Measurements from ENCODE around the gene CCS. TPM values are rescaled to one million over a fixed set of nuclear protein-coding genes. Genes with fewer than 3 reads are reported as not detected.
A peak's percentile ranks its signal among the peaks of the same experiment; 100 is the strongest.
"Not testable (repeated sequence)": the region's sequence is repeated elsewhere in the genome, so short reads cannot be mapped to it uniquely, and the experiment has no call there.

CCS gene
- polyA plus RNA-seq, 4 donors = 40.6 to 61.2 (median 50.2) TPM

- DNase-seq (ENCODE audit: low read depth in 4 of 4, low spot score in 3 of 4) = no peak
These were observed 32.2 kb downstream of the CCS start for GRCh38 chr11:66625041-66625751.

DNA sequence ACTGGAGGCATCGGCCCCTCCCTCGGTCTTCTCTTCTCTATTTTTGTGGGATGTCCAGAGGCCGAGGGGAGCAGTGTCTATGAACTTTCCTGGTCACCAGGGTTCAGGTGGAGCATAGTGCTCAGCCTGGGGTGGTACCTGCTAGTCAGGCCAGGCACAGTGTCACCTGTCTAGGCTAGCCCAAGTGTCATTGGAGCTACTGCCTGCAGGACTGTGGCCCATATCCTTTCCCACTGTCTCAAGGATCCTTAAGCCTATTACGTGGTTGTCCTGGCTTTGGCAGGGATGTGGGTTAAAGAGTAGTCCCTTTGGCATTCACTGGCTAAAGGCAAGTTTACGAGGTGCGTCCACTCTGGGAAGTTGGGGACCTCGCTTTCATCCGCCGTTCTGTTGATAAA lies 32.8 kb downstream of the CCS start:
- DNase-seq (ENCODE audit: low read depth in 4 of 4, low spot score in 3 of 4) = no peak

GRCh38 chr11:66626382-66626781 lies 33.4 kb downstream of the CCS start:
- DNase-seq (ENCODE audit: low read depth in 4 of 4, low spot score in 3 of 4) = no peak

- DNase-seq (ENCODE audit: low read depth in 4 of 4, low spot score in 3 of 4) = no peak
These were observed 33.9 kb downstream of the CCS start for GRCh38 chr11:66626926-66627325.

- DNase-seq (ENCODE audit: low read depth in 4 of 4, low spot score in 3 of 4) = no peak
These were observed 35.1 kb downstream of the CCS start for GRCh38 chr11:66628061-66628603.

GRCh38 chr11:66629356-66629755 lies 36.4 kb downstream of the CCS start:
- no peak for DNase-seq (ENCODE audit: low read depth in 4 of 4, low spot score in 3 of 4)

GRCh38 chr11:66631883-66632282 lies 38.9 kb downstream of the CCS start:
- DNase-seq (ENCODE audit: low read depth in 4 of 4, low spot score in 3 of 4) = no peak

GRCh38 chr11:66632952-66633351 lies 40.0 kb downstream of the CCS start:
- no peak for DNase-seq (ENCODE audit: low read depth in 4 of 4, low spot score in 3 of 4)

GRCh38 chr11:66636411-66636810 lies 43.4 kb downstream of the CCS start:
- DNase-seq (ENCODE audit: low read depth in 4 of 4, low spot score in 3 of 4) = no peak

- DNase-seq (ENCODE audit: low read depth in 4 of 4, low spot score in 3 of 4) = no peak
These were observed 44.7 kb downstream of the CCS start for GRCh38 chr11:66637557-66638176.

DNA sequence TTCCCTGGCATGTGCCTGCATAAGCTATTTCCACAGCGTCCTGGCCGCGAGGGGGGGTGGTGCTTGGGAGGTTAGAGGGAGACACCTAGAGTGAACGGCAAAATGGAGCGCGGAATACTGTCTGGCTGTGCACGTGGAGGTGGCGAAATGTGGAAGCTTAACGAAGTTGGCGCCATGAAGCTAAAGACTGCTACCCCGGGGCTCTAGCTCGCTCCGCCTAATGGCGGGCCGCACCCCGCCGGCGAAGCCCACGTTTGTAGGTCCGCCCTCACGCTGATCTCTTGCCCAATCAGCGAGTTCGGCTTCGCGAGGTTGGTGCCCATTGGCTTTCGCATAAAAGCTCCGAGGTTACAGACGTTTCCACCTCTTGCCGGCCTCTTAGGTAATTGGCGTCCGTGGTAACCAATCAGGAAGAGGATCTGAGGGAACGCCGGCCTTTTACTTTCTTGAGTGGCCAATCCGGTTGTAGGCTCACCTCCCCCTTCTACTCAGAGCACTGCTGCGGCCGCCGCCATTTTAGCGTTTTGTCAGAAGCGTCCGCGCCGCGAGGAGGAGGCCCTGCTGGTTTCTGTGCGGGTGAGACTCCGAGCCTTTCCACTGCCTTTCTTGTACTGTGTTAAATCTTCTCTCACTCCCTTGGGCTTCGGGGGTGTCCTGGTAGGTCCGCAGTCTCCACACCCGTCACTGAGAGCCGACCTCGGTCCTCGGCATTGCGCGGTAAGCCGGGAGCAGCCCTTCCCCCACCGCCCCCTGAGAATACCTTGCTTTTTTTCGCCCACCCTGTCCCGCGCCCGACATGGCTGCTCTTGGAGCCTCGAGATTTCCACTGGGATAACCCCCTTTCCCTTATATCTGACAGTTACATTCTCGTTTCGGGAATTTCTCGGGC lies 45.4 kb downstream of the CCS start, which contains the start of gene RBM4:
Gene RBM4, plus strand, starts transcription at position 527 of the 889 bp plus-strand sequence. CDS start 1,009 bp downstream, outside the sequence.
- DNase-seq (ENCODE audit: low read depth in 4 of 4, low spot score in 3 of 4) = peak; percentile 97 to 100 (median 100)

DNA sequence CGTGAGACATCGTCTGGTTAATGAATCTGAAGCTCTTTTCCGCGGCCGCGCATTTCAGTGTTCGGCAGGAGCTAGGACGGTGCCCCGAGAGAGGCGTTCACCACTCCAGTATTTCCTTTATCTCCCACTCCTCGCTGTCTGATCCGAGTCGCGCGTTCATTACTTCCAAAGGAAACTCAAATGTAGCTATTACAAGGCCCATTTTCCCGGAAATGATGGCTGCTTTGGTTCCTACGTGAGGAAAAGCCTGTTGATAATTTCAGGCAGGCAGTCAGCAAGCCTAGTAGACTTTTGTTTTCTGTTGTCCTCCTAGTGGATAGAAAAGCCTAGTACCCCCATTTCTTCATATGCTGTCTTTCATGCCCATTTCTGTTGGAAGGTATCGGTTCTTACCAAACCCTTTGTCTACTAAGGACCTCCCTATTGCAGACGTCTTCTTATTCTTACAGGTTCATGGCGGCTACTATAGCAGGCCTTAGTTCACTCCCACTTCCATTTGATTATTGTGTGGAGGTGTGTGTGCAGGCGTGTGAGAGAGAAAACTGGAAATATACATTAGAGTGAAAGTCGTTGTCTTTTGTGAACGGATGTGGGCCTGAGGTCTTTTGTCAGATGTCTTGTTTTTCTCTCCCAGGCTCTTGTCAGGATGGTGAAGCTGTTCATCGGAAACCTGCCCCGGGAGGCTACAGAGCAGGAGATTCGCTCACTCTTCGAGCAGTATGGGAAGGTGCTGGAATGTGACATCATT lies 46.3 kb downstream of the CCS start:
- peak in 3 of 4 donors; percentile 16 to 31 (median 31) for DNase-seq (ENCODE audit: low read depth in 4 of 4, low spot score in 3 of 4)

DNA sequence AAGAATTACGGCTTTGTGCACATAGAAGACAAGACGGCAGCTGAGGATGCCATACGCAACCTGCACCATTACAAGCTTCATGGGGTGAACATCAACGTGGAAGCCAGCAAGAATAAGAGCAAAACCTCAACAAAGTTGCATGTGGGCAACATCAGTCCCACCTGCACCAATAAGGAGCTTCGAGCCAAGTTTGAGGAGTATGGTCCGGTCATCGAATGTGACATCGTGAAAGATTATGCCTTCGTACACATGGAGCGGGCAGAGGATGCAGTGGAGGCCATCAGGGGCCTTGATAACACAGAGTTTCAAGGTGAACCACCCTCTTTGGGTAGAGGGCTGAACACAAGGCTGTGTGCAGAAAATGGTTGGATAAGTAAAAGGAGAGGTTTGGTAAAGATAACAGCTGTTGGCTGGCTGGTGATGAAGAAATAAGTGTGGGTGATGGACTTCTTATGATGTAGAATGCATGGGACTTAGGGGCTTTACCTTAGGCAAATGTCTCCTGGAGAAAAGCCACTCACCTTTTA lies 46.9 kb downstream of the CCS start:
- not testable (repeated sequence) for DNase-seq (ENCODE audit: low read depth in 4 of 4, low spot score in 3 of 4)

DNA sequence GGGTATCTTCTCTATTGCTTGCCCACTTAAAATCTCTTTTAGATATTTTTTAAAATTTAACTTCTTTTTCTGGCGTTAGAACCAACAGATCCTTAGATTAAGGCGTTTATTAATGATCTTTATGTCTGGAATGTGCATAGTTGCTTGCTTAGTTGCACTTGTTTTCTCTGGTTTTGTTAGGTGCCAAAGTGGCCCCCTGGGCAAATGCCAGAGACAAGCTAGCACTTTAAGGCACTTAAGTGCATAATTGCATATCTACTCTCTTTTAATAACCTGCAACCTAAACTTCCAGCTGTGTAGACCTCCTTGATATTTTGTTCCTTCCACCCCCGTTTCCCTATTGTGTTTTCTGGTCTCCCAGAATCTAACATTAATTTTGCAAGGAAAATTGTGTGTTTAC lies 48.8 kb downstream of the CCS start:
- DNase-seq (ENCODE audit: low read depth in 4 of 4, low spot score in 3 of 4) = no peak

- no peak for DNase-seq (ENCODE audit: low read depth in 4 of 4, low spot score in 3 of 4)
These were observed 50.9 kb downstream of the CCS start for GRCh38 chr11:66643745-66644437.

DNA sequence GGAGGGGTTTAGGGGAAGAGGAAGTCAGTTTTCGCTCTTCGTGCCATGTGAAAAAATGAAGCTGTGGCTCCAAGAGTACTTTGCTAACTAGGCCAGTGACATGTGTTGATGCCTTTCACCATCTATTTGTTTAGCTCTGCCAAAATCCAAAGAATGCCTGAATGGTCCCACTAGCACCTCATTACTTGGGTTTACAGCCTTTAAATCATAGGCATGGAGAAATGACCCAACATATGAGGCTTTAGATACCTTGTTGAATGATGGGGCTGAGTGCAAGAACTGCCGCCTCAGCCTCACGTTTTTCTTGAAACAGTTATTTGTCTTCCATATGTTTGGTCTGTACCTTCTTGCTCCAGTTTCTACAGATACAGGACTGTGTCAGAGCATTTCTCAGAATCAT lies 53.8 kb downstream of the CCS start:
- DNase-seq (ENCODE audit: low read depth in 4 of 4, low spot score in 3 of 4) = no peak

- no peak for DNase-seq (ENCODE audit: low read depth in 4 of 4, low spot score in 3 of 4)
These were observed 56.9 kb downstream of the CCS start for GRCh38 chr11:66649903-66650302.

DNA sequence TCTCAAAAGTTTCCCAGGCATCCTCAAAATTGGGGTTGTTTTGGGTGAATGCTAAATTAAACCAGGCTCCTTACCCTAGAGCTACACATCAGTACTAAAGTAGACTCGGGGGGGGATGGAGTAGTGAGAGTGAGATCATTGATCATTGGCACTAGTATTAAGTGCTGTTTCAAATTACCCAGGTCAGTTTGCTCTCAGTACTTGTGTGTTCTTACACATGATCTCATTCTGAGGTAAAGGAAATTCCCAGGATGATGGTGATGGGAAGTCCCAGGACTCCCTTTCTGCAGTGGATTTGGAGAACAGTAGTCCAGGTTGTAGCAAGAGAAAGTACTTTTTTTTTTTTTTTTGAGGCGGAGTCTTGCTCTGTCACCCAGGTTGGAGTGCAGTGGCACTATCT lies 58.0 kb downstream of the CCS start:
- no peak for DNase-seq (ENCODE audit: low read depth in 4 of 4, low spot score in 3 of 4)

- DNase-seq (ENCODE audit: low read depth in 4 of 4, low spot score in 3 of 4) = no peak
These were observed 59.7 kb downstream of the CCS start for GRCh38 chr11:66652651-66653050.
